ENCODE results near the gene ABCA1.

- no peak for TF ChIP-seq POLR2AphosphoS5 (IDR thresholded peaks at IDR 0.05; ENCODE audit: insufficient read depth in 1 of 2, low read depth in 1 of 2)
- TF ChIP-seq, protein P1, sequence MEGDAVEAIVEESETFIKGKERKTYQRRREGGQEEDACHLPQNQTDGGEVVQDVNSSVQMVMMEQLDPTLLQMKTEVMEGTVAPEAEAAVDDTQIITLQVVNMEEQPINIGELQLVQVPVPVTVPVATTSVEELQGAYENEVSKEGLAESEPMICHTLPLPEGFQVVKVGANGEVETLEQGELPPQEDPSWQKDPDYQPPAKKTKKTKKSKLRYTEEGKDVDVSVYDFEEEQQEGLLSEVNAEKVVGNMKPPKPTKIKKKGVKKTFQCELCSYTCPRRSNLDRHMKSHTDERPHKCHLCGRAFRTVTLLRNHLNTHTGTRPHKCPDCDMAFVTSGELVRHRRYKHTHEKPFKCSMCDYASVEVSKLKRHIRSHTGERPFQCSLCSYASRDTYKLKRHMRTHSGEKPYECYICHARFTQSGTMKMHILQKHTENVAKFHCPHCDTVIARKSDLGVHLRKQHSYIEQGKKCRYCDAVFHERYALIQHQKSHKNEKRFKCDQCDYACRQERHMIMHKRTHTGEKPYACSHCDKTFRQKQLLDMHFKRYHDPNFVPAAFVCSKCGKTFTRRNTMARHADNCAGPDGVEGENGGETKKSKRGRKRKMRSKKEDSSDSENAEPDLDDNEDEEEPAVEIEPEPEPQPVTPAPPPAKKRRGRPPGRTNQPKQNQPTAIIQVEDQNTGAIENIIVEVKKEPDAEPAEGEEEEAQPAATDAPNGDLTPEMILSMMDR (IDR thresholded peaks at IDR 0.05) = no peak
- TF ChIP-seq POLR2A (IDR thresholded peaks at IDR 0.05) = no peak
Measured at GRCh38 chr9:104774132-104774531, 153.8 kb downstream of the ABCA1 start.

All from vagina (tissue), 2 donors.